A673 (cell line): ENCODE data around the gene ASNSD1. TPM values are rescaled to one million over a fixed set of nuclear protein-coding genes. Genes with fewer than 3 reads are reported as not detected.
"Not testable (repeated sequence)": the region's sequence is repeated elsewhere in the genome, so short reads cannot be mapped to it uniquely, and the experiment has no call there.

Source experiments
- BruUV-seq: library from RNA; stranded (reverse); fragments of 400-500 nt; replicated peaks from 2 replicates; lab custom pipeline; 2021; lab: Mats Ljungman, UMichigan
- CTCF ChIA-PET: fragments of 300-600 bp; sonication (Branson Sonifier 250); formaldehyde crosslinking; loops from one replicate; lab custom pipeline; 2022; ENCODE audit warnings: antibody characterized with exemption; lab: Charles Lee
- POLR2A ChIA-PET: fragments of 300-600 bp; sonication (Branson Sonifier 250); formaldehyde crosslinking; loops from one replicate; lab custom pipeline; 2022; ENCODE audit warnings: antibody characterized with exemption; ENCODE audit not compliant: low non-redundant PET; lab: Charles Lee
- DNase-seq: peaks from one replicate; pipeline ENCODE4 v3.0.0-alpha.2; 2015; ENCODE audit warnings: low spot score
- H3K27ac ChIP-seq: fragments of 200-600 bp; sonication (generic); 2 replicates; pipeline ENCODE4 v1.5.1; 2016; ENCODE audit warnings: mixed run types, low read depth, mild to moderate bottlenecking, mixed read lengths, antibody characterized with exemption, low read length; ENCODE audit not compliant: poor library complexity, severe bottlenecking
- H3K27me3 ChIP-seq: fragments of 200-600 bp; sonication (generic); replicated peaks from 2 replicates; pipeline ENCODE4 v1.6.1; 2017; ENCODE audit warnings: mixed run types, low read depth, mild to moderate bottlenecking, mixed read lengths, antibody characterized with exemption, low read length; ENCODE audit not compliant: insufficient read depth, poor library complexity
- H3K36me3 ChIP-seq: fragments of 200-600 bp; sonication (generic); 2 replicates; pipeline ENCODE4 v1.6.1; 2016; ENCODE audit warnings: mixed run types, mild to moderate bottlenecking, mixed read lengths, antibody characterized with exemption, low read length; ENCODE audit not compliant: insufficient read depth, poor library complexity, severe bottlenecking
- H3K4me1 ChIP-seq: fragments of 200-600 bp; sonication (generic); 2 replicates; pipeline ENCODE4 v1.6.1; 2017; ENCODE audit warnings: mixed run types, mild to moderate bottlenecking, mixed read lengths, antibody characterized with exemption, low read length; ENCODE audit not compliant: insufficient read depth, poor library complexity, severe bottlenecking
- H3K4me3 ChIP-seq: fragments of 200-600 bp; sonication (generic); 2 replicates; pipeline ENCODE4 v1.5.1; 2016; ENCODE audit warnings: low read depth, mixed run types, mild to moderate bottlenecking, mixed read lengths, low read length; ENCODE audit not compliant: poor library complexity, severe bottlenecking
- H3K9me3 ChIP-seq: fragments of 200-600 bp; sonication (generic); 2 replicates; pipeline ENCODE4 v1.6.1; 2016; ENCODE audit warnings: mixed run types, low read depth, mild to moderate bottlenecking, mixed read lengths, antibody characterized with exemption, low read length; ENCODE audit not compliant: poor library complexity, severe bottlenecking
- EZH2 ChIP-seq: fragments of 200-600 bp; sonication (generic); IDR thresholded peaks from 2 replicates; pipeline ENCODE4 v1.6.1; 2017; ENCODE audit warnings: borderline replicate concordance, low read depth, mild to moderate bottlenecking, mixed read lengths, antibody characterized with exemption, low read length; ENCODE audit not compliant: poor library complexity, severe bottlenecking
- intact Hi-C: fragments of 100-400 bp; cut with micrococcal nuclease; formaldehyde crosslinking; loops from one replicate; pipeline ENCODE4 v1.10.0; 2022; ENCODE audit not compliant: unreplicated experiment
- total RNA-seq: library from RNA; stranded (reverse); gene quantifications from 2 replicates; pipeline ENCODE4 v1.2.3, GENCODE V29; 2021
- TF ChIP-seq, protein P1 (sequence below): fragments of 300-800, 200-600 bp; sonication (generic); conservative IDR thresholded peaks from 2 replicates; pipeline ENCODE4 v1.5.1; 2017; ENCODE audit warnings: low read depth, mild to moderate bottlenecking, antibody characterized with exemption, low read length, moderate library complexity, mixed read lengths

The ASNSD1 gene
- total RNA-seq, 1 experiment from 2014 or later = 58.2 TPM

DNA sequence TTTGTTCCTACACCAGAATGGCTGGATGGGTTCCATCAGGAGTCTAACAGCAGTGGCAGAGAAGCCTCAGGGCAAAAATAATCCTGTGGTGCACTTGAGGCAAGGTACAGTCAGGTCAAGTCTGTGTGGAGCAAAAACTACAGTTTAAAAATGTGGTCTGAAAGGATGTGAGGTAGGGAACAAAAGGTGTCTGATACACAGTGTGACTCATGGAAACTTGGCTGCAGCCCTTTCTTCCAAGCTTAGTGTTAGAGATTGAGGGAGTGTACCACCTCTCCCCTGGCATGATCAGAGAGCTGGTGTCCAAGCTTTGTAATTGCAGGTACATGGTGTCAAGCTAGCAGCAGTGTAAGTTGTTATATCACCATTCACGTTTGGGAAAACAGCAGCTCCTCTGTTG, 22.1 kb downstream of the ASNSD1 start:
- no peak for TF ChIP-seq EZH2
- TF ChIP-seq, protein P1, sequence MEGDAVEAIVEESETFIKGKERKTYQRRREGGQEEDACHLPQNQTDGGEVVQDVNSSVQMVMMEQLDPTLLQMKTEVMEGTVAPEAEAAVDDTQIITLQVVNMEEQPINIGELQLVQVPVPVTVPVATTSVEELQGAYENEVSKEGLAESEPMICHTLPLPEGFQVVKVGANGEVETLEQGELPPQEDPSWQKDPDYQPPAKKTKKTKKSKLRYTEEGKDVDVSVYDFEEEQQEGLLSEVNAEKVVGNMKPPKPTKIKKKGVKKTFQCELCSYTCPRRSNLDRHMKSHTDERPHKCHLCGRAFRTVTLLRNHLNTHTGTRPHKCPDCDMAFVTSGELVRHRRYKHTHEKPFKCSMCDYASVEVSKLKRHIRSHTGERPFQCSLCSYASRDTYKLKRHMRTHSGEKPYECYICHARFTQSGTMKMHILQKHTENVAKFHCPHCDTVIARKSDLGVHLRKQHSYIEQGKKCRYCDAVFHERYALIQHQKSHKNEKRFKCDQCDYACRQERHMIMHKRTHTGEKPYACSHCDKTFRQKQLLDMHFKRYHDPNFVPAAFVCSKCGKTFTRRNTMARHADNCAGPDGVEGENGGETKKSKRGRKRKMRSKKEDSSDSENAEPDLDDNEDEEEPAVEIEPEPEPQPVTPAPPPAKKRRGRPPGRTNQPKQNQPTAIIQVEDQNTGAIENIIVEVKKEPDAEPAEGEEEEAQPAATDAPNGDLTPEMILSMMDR = no peak
- Histone ChIP-seq H3K27ac (no peak overlapping the region), H3K4me3 (no peak overlapping the region), H3K9me3 (peaks cover 5% of the 10 kb centered on the region), H3K27me3 (no peaks in the 10 kb centered on the region), H3K4me1 (peaks cover 7% of the 10 kb centered on the region), H3K36me3 (no peaks in the 10 kb centered on the region)
- no TSS peak for BruUV-seq
- DNase-seq = no peak
- CTCF ChIA-PET = no interaction called here
- POLR2A ChIA-PET = no interaction called here
- intact Hi-C loops = no loop called here

DNA sequence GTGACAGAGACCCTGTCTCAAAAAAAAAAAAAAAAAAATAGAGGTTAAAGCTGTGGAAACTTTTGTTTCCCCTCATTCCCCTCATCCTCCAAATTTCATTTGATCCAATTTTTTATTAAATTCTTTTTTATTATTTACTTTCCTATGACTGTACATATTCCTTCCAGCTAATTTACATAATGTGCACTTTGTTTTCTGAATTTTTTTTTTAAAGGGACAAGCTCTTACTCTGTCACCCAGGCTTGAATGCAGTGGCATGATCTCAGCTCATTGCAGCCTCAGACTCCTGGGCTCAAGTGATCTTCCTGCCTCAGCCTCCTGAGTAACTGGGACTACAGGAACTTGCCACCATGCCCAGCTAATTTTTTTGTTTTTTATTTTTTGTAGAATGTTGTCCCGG, 23.6 kb downstream of the ASNSD1 start:
- H3K4me3 ChIP-seq = no peak overlapping the region
- POLR2A ChIA-PET = no interaction called here
- DNase-seq = no peak
- H3K36me3 ChIP-seq = no peaks in the 10 kb centered on the region
- BruUV-seq = no TSS peak
- H3K27me3 ChIP-seq = no peaks in the 10 kb centered on the region
- no peaks in the 10 kb centered on the region for H3K9me3 ChIP-seq
- TF ChIP-seq, protein P1 = no peak
- no peak for TF ChIP-seq EZH2
- no peak overlapping the region for H3K27ac ChIP-seq
- CTCF ChIA-PET = no interaction called here
- intact Hi-C loops = no loop called here
- H3K4me1 ChIP-seq = peaks cover 7% of the 10 kb centered on the region

DNA sequence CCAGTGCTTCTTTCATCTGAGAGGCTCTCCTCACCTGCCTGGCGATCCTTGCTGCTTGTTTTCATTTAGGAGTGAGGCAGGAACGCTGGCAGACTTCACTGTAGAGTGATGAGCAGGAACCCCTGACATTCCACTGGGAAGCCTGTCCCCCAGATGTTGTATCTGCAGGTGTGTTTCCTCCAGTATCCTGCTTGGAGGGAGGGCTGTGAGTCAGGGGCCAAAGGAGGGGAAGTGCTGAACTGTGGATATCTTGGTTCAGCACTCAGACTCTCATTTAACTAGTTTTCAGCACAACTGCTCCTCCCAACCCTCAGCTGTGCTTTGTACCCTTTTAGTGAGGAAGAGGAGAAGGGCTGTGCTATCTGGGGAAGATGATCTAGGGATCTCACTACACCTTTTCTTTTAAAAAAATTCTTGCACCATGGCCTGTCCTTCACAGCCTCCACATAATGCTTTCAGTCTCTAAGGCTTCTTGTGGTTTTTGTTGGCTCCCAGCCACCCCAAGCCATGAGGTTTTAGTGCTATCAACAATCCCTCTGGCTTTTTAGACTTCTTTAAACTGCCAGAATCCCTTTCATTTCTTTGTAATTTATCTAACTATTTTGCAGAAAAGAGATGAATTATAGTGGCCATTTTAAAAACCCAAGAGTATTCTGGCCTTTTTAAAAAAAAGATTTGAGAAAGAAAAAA, 24.4 kb downstream of the ASNSD1 start:
- Histone ChIP-seq H3K27ac (no peak overlapping the region), H3K4me1 (peaks cover 7% of the 10 kb centered on the region), H3K36me3 (no peaks in the 10 kb centered on the region), H3K9me3 (no peaks in the 10 kb centered on the region), H3K4me3 (no peak overlapping the region), H3K27me3 (no peaks in the 10 kb centered on the region)
- ChIA-PET POLR2A (no interaction called here), CTCF (no interaction called here)
- DNase-seq = peak; percentile 33
- intact Hi-C loops = no loop called here
- no TSS peak for BruUV-seq
- no peak for TF ChIP-seq EZH2
- TF ChIP-seq, protein P1 = no peak

DNA sequence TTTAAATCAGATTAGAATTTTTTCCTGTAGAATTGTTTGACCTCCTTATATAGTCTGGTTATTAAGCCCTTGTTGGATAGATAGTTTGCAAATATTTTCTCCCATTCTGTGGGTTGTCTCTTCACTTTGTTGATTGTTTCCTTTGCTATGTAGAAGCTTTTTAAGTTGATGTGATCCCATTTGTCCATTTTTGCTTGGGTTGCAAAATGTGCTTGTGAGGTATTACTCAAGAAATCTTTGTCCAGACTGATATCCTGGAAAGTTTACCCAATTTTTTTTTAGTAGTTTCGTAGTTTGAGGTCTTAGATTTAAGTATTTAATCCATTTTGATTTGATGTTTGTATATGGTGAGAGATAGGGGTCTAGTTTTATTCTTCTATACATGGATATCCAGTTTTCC, 26.5 kb downstream of the ASNSD1 start:
- POLR2A ChIA-PET, DNase-seq, CTCF ChIA-PET, H3K27me3 ChIP-seq, BruUV-seq, H3K9me3 ChIP-seq, H3K27ac ChIP-seq, H3K4me3 ChIP-seq, H3K36me3 ChIP-seq, intact Hi-C loops, H3K4me1 ChIP-seq: not testable (repeated sequence)
